ENCODE measurements around the gene RTN1.

DNA sequence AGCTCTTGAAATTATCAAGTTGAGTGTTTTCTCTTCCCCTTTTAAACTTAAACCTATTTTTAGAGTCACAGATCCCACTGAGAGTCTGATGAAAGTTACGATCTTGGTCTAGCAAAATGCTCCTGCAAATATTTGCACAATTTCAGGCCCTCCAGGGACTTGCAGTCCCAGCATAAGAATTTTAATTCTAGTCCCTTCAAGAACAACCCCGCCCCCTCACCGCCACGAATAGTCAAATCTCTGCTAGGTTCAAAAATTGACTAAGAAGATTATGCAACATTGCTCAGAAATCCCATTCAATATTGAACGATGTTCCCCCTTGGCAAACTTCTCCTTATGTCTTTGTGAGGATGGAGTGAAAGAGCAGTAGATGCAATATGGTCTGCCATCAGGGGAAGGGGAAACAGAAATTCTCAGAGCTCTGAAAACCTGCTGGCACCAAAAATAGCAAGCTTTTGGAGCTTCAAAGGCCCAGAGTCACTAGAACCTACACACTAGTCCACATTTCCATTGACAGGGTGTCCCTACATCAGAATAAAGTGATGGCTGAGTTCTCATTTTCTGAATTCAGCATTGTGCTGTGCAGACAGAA lies 166.4 kb downstream of the RTN1 start:
- TF ChIP-seq CBX8 (IDR thresholded peaks at IDR 0.05; ENCODE audit: borderline replicate concordance, extremely low read depth, low read depth, low read length, poor library complexity, severe bottlenecking) (no peak), CHD2 (IDR thresholded peaks at IDR 0.05; ENCODE audit: low read depth, low read length) (no peak)

Measured in K562 (cell line).